Tibial artery (tissue), 4 donors: ENCODE data around the gene RAD51B.

ENCODE experiments used
- DNase-seq, 2 donors: peaks; one replicate each; pipeline ENCODE4 v3.0.0-alpha.2; 2019
- H3K27ac ChIP-seq, 2 donors: fragments of 200-600 bp; sonication (generic) in 1 of 2; 1 replicate in 1 of 2; 2 replicates in 1 of 2; pipeline ENCODE4 v1.5.1; 2018 to 2019; ENCODE audit warnings: mild to moderate bottlenecking in 1 of 2
- H3K27me3 ChIP-seq, 2 donors: fragments of 200-600 bp; sonication (generic) in 1 of 2; one replicate each; pipeline versions ENCODE4 v1.5.1 to v1.6.0; 2016 to 2019
- H3K36me3 ChIP-seq, 3 donors: fragments of 200-600 bp; sonication (generic) in 2 of 3; one replicate each; pipeline ENCODE4 v1.5.1; 2016 to 2019; ENCODE audit warnings: mild to moderate bottlenecking in 2 of 3
- H3K4me1 ChIP-seq, 4 donors: fragments of 200-600 bp; sonication (generic) in 2 of 4; 1 replicate in 3 of 4; 2 replicates in 1 of 4; pipeline ENCODE4 v1.5.1; 2016 to 2019
- H3K4me3 ChIP-seq, 2 donors: fragments of 200-600 bp; sonication (generic) in 1 of 2; 1 replicate in 1 of 2; 2 replicates in 1 of 2; pipeline ENCODE4 v1.5.1; 2018 to 2019; ENCODE audit warnings: mild to moderate bottlenecking in 2 of 2
- H3K9me3 ChIP-seq, 3 donors: fragments of 200-600 bp; sonication (generic) in 1 of 3; one replicate each; pipeline ENCODE4 v1.5.1; 2016 to 2019
- intact Hi-C: fragments of 100-400 bp; cut with DNase I; formaldehyde crosslinking; loops from one replicate; pipeline ENCODE4 v1.15.0; 2023; ENCODE audit warnings: low total_unique reads
- TF ChIP-seq, protein P1 (sequence below), 2 experiments: fragments of 200-600 bp in 1 of 2; fragments of 450-650 bp in 1 of 2; IDR thresholded peaks; one replicate each; pipeline ENCODE4 v1.5.1; 2017 to 2019; ENCODE audit warnings: antibody characterized with exemption in 2 of 2, mild to moderate bottlenecking in 1 of 2, moderate library complexity in 1 of 2

Gene RAD51B

DNA sequence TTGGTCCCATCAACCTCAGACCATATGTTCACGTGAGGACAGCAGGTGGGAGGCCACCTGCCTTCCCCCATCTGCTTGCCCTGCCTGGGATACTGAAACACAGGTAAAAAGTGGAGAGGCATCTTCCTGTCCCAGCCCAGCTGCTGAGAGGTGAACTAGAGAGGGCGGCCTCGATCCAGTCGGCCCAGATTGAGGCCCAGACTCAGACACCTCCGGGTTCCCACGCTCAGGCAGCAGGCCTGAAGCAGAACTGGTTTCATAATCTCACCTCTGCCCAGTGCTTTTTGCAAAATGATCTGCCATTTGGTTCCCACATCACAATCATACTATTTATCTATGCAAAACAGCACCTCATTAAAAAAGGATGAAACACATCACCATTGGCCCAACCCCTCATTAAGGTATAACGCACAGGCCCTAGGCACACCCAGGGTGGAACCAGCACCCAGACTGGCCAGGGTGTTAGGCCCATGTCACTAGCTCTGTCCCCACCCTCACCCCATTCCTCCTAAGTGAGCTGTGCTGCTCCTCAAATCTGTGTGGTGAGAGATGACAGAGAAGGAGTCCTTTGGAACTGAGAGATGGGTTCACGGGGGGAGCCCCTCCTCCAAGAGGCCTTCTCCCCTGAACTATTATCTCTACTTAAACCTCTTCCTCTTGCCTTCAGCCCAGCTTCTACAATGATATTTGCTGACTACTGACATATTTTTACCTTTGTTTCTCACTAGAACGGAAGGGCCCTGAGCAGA, 892.2 kb downstream of the RAD51B start:
- no peak overlapping the region for H3K27ac ChIP-seq
- H3K4me1 ChIP-seq: no peaks in the 10 kb centered on the region
- intact Hi-C loops: no loop called here
- no peak overlapping the region for H3K4me3 ChIP-seq
- H3K9me3 ChIP-seq: no peaks in the 10 kb centered on the region
- no peaks in the 10 kb centered on the region for H3K27me3 ChIP-seq
- DNase-seq: no peak
- TF ChIP-seq, protein P1, sequence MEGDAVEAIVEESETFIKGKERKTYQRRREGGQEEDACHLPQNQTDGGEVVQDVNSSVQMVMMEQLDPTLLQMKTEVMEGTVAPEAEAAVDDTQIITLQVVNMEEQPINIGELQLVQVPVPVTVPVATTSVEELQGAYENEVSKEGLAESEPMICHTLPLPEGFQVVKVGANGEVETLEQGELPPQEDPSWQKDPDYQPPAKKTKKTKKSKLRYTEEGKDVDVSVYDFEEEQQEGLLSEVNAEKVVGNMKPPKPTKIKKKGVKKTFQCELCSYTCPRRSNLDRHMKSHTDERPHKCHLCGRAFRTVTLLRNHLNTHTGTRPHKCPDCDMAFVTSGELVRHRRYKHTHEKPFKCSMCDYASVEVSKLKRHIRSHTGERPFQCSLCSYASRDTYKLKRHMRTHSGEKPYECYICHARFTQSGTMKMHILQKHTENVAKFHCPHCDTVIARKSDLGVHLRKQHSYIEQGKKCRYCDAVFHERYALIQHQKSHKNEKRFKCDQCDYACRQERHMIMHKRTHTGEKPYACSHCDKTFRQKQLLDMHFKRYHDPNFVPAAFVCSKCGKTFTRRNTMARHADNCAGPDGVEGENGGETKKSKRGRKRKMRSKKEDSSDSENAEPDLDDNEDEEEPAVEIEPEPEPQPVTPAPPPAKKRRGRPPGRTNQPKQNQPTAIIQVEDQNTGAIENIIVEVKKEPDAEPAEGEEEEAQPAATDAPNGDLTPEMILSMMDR (IDR thresholded peaks at IDR 0.05): no peak
- no peaks in the 10 kb centered on the region for H3K36me3 ChIP-seq

DNA sequence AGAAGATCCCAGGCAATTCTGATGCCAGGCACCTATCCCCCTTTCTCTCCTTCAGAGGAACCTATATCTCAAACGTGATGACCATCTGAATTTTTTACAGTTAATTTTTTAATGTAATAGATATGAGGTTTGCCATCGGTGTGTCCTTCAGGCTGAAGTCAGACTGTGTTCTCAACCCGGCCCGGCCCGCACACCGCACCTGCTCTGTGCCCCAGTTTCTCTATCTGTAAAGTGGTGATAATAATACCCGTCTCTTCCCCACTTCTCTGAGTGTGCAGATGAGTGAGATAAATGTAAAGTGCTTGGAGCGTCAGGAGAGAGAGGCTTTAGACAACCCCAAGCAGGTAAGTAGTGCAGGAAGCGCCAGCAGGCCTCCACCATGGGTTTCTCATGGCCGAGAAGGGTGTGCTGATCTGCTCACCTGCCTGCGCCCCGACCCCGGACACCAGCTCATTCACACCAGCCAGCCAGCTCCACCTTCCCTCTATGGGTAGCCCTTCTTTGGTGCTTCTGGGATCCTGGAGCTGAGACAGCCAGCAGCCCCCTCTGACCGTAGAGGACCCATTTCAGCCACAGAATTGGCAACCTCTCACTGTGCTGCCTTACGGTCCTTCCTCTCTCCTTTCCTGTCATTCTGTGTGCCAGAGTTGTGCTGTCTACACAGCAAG, 893.3 kb downstream of the RAD51B start:
- intact Hi-C loops: no loop called here
- Histone ChIP-seq H3K27me3 (no peaks in the 10 kb centered on the region), H3K4me1 (no peaks in the 10 kb centered on the region), H3K4me3 (no peak overlapping the region), H3K36me3 (no peaks in the 10 kb centered on the region), H3K27ac (no peak overlapping the region), H3K9me3 (no peaks in the 10 kb centered on the region)
- no peak for DNase-seq
- TF ChIP-seq, protein P1 (IDR thresholded peaks at IDR 0.05): no peak

DNA sequence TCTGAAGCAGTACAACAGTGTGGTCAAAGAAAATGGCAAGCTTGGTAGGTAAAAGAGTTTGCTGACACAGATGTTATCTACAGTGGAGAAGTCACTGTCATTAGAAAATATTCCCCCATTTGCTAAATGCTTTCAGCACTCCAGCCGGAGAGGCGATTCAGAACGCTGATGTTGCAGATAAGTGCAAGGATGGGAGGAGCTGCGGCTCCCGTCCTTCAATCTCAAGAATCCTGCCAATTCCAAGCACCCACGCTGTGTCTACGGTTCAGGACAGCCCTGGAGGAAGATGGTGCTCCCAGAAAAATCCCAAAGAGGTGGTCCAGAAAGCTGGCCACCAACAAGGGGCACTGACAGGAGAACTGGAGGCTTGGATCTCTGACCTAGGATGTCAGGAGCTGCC, 894.2 kb downstream of the RAD51B start:
- Histone ChIP-seq H3K4me3 (no peak overlapping the region), H3K4me1 (no peaks in the 10 kb centered on the region), H3K27ac (no peak overlapping the region), H3K27me3 (no peaks in the 10 kb centered on the region), H3K9me3 (no peaks in the 10 kb centered on the region), H3K36me3 (no peaks in the 10 kb centered on the region)
- TF ChIP-seq, protein P1 (IDR thresholded peaks at IDR 0.05): no peak
- intact Hi-C loops: no loop called here
- DNase-seq: no peak

DNA sequence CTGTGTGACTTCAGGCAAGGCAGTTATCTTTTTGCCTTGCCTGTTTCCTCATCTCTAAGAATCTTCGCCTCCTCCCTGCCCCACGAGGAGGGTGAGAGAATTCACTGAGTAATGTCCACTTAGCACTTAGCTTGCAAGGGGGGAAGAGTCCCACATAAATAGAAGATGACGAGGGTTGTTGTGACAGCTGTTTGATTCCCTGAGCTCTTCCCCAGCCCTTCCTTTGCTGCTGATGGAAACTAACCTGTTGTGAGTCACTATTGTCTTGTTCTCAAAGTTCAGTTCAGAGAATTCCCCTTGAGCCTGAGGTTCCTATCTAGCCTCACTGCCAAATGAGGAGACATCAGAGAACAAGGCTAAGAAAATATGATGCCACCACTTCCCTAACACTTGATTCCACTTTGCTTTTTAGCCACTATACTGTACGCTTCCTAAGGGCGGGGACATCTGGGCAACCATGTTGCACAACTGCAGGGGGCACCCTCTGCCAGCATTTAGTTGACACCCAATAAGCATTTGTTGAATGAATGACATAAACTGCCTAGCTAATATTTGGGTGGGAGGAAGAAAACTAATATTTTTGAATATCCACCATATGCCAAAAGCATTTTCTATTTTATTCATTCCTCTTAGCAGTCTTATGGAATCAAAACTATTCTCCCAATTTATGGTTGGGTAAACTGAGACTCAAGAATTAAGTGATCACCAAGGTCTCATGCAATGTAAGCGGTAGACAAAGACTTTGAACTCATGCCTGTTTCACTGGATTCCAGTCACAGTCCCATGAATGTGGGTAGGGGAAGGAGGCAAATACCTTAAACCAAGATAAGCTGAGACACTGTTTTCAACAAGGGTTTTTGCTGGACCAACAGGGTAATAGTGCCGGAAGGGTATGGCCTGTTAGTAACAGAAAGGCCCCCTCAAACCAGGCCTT, 895.7 kb downstream of the RAD51B start:
- H3K9me3 ChIP-seq: no peaks in the 10 kb centered on the region
- DNase-seq: no peak
- intact Hi-C loops: no loop called here
- TF ChIP-seq, protein P1 (IDR thresholded peaks at IDR 0.05): no peak
- H3K27ac ChIP-seq: no peak overlapping the region
- H3K4me3 ChIP-seq: no peak overlapping the region
- no peaks in the 10 kb centered on the region for H3K27me3 ChIP-seq
- no peaks in the 10 kb centered on the region for H3K36me3 ChIP-seq
- no peaks in the 10 kb centered on the region for H3K4me1 ChIP-seq

DNA sequence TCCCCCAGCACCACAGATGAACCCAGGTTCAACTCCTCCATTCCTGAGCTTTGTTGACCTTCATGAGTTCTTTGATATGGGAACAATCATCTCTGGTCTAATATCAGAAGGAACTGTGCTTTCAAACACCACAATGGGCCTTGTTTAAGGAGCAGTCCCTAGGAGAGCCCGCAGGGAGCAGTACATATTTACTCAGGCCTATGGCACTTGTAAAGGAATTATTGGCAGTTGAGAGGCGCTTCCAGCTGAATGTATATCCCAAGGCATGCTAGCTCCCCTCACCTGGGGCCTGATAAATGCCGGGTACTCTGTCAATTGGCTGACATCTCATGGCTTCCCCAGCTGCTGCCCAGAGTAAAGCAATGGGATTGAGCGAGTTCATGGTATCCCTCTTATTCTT, 897.1 kb downstream of the RAD51B start:
- no peak overlapping the region for H3K4me3 ChIP-seq
- no peaks in the 10 kb centered on the region for H3K27me3 ChIP-seq
- no peaks in the 10 kb centered on the region for H3K36me3 ChIP-seq
- no peaks in the 10 kb centered on the region for H3K9me3 ChIP-seq
- TF ChIP-seq, protein P1 (IDR thresholded peaks at IDR 0.05): no peak
- DNase-seq: no peak
- H3K27ac ChIP-seq: no peak overlapping the region
- no peaks in the 10 kb centered on the region for H3K4me1 ChIP-seq
- intact Hi-C loops: no loop called here
